GM19328 (cell line): ENCODE measurements around the gene RFT1.
"Not testable (repeated sequence)": the region's sequence is repeated elsewhere in the genome, so short reads cannot be mapped to it uniquely, and the experiment has no call there.

ENCODE experiments used
- ATAC-seq: cut with Tn5 transposase; IDR thresholded peaks from one replicate; pipeline ENCODE4 v1.9.1; 2021; ENCODE audit warnings: mild to moderate bottlenecking, moderate library complexity; ENCODE audit not compliant: unreplicated experiment

Gene RFT1

DNA sequence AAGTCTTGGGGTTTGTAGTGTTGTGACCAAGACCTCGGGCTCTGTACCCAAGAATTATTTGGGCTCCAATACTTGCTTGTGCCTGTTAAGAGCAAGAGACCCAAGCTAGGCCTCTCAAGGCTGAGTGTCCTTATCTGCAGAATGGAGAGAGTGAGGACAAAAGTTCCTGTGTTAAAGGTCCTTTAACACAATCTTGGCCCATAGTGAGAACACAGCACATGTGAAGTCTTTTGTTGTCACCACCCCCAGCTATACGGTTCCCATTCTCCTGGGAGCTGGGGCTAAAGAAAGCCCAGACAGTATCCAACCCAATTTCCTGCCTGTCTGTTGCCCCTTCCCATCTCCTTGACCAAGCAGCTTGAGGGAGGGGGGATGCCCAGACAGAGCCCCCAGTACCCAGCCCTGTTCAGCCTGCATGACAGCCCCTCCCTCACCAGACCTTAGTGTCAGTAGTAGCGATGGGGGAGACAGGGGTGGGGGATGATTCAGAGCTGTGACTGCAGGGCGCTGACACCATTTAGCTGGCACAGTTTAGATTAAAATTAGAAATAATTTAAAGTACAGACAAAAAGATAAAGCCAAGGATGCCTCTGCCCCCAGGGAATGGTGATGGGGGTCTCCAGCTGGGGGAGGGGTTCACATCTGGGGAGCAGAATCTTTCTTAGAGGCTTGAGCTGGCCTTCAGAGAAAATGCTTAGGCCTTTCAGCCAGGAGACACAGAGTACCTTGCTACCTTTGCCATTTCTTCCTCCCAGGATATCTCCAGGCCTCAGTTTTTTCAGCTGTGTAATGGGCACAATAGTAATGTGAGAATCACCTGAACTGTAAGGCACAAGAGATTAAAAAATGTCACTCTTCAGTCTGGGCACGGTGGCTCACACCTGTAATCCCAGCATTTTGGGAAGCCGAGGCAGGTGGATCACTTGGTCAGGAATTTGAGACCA lies 33.5 kb upstream of the RFT1 start:
- ATAC-seq: no peak

DNA sequence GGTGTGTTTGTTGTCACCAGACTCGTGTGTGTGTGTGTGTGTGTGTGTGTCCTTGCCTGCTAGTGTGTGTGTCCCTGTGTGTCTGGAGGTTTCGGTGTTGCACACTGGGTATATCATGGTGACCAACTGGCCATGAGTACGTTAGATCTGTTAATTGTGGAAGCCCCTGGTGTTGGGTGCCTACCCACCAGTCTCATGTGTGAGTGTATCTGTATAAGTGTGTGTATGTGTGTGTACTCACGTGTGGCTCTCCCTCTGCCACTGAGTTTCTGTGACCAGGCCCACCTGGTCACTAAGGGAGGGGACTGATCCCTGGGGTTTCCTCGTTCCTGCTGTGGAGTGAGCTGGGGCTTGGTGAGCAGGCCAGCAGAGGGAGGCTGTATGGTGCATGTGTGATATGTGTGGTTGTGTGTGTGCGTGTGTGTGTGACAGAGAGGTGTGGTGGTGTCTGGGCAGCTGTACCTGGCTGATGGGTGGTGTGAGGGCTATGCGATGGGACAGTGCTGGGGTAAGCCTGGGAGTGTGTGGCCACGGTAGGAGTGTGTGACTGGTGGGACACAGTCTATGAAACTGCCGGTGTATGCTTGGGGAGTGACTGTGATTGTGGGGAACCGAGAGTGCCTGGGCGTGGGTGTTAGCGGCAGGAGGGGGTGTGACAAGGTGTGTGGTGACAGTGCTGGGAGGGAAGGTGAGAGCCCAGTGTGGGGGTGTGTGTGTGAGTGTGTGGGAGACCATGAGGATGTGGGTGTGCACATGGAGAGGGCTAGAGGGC lies 32.6 kb upstream of the RFT1 start:
- ATAC-seq: no peak

- ATAC-seq: no peak
These were observed 31.8 kb upstream of the RFT1 start for GRCh38 chr3:53161820-53162671.

DNA sequence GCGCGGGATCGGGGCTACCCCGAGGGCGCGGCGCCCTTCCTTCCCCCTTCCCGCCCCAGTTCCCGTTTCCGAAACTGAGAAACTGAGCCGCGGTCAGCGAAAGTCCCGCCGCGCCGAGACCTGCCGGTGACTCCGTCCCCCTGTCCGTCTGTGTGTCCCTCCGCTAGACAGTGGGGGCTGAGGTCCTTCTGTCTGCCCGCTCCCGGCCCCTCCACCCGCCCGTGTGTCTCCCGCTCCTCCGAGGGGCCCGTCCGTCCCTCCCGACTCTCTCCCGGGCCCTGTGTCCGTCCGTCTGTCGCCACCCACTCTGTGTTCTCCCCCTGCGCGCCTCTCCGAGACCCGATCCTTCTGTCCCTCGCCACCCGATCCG lies 31.2 kb upstream of the RFT1 start:
- ATAC-seq: no peak

DNA sequence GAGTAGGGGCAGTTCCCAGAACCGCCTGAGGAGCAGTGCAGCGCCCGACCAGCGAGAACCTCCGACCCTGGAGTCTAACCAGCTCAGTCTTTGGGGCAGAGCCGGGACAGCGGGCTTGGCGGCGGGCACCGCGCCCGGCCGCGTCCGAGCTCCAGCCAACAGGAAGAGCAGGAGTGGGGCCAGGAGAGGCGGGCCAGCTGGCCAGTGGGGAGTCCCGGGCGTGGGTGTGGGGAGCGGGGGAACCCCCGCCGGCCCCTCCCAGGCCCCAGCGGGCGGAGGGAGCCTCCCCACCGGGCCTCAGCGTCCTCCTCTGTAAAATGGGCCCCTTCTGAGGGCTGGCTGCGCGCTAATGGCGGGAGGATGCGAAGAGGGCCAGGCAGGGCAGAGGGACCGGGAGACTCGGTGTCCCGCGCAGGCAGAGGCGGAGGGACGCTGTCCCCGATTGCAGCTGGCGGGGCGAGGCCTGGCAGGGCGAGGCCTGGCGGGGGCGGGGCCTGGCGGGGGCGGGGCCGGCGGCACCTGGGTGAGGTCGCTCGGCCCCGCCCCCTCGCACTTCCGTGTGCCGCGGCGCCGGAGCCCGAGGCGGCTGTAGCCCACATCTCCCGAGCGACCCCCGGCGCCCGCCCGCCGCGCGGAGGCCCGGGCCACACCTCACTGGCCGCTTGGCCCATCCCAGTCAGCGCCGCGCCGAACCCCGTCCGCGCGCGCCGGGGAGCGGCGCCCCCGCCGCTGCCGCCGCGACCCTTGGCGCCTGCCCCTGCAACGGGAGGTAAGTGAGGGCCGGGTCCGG lies 30.6 kb upstream of the RFT1 start, which contains the start of gene PRKCD:
Gene PRKCD (plus strand): TSS at position 550 of the 790 bp plus-strand sequence. CDS start 17,214 bp downstream, outside the sequence.
- peak; percentile 45 for ATAC-seq

- ATAC-seq: no peak
These were observed 29.9 kb upstream of the RFT1 start for GRCh38 chr3:53160061-53160659.

GRCh38 chr3:53159156-53160060 lies 29.2 kb upstream of the RFT1 start:
- no peak for ATAC-seq

DNA sequence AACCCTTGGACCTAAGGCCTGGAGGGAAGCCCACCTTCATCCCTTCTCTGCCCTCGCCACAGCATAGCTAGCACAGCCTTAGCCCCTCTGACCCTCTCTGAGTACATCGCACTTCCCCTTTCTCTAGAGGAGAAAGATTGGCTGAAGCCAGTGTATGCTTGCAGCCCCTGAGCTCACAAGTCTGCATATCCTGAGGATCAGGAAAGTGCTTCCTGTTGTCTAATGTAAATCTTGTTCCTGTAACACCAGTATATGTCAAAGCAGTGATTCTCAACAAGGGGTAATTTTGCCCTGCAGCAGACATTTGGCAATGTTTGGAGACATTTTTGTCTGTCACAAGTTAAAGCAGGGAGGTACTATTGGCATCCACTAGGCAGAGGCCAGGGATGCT lies 28.5 kb upstream of the RFT1 start:
- ATAC-seq: no peak

- ATAC-seq: no peak
These were observed 27.8 kb upstream of the RFT1 start for GRCh38 chr3:53157974-53158580.

DNA sequence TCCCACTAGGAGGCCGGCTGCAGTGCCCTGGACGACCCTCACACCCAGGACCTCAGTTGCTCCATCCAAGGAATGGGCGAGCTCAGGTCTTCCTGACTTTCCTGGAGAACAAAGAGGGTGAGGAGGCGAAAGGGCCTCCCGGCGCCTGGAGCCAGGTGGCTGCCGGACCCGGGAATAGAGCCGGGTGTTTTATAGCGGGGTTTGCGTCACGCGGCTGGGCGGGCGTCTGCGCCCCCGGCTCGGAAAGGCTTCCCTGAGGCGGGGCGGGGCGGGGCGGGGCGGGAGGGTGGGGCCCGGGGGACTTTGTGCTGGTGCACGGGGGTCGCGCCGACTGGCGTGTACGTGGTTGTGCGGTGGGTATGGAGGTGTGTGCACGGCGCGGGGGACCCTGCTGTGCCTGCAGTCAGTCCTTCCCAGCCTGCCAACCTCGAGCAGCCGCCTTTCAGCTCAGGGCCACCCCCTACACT lies 26.2 kb upstream of the RFT1 start:
- no peak for ATAC-seq

DNA sequence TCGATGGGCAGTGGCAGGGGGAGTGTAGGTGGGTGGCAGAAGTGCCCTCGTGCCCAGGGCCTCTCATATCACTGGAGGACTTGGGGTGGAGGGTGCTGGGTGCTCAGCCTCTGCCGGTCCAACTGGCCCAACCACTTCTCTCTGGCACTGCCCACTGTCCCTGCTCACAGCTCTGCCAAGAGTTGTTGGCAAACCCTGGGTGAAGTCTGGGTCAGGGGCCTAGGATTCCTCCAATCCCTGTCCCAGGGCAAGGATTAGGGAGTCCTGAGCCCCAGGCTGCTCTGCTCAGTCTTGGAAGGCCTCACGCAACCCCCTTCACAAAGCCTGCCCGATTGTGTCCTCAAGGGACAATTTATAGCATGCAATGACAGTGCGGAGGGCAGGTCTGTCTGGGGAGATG lies 25.5 kb upstream of the RFT1 start:
- no peak for ATAC-seq

- no peak for ATAC-seq
These were observed 24.6 kb upstream of the RFT1 start for GRCh38 chr3:53154881-53155285.

GRCh38 chr3:53153980-53154379 lies 23.7 kb upstream of the RFT1 start:
- no peak for ATAC-seq

- ATAC-seq: no peak
These were observed 23.1 kb upstream of the RFT1 start for GRCh38 chr3:53153264-53153823.

GRCh38 chr3:53151870-53152660 lies 21.8 kb upstream of the RFT1 start:
- no peak for ATAC-seq

DNA sequence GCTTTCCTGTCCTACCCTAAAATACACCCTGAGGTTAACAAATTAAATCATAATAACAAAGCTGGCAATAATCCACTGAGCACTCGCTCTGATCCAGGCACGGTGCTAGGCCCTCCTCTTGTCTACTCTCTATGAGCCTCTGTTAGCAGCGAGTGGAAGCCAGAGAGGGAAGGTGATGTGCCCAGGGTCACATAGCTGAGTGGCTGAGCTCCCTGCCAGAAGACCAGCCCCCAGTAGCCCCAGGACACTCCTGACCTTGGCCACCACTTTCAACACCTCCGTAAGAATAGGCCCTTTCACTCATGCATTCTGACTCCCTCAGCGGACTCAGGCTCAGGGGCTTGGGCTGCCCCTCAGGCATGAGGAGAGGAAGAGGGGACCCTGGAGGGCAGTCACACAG lies 21.2 kb upstream of the RFT1 start:
- ATAC-seq: no peak

GRCh38 chr3:53151086-53151438 lies 20.8 kb upstream of the RFT1 start:
- ATAC-seq: not testable (repeated sequence)
